ENCODE results near the gene GFOD1. TPM values are rescaled to one million over a fixed set of nuclear protein-coding genes. Genes with fewer than 3 reads are reported as not detected.
A peak's percentile ranks its signal among the peaks of the same experiment; 100 is the strongest.

Gene GFOD1
- total RNA-seq, 4 donors from 2014 or later = 21.8 to 49.4 (median 31.1) TPM

GRCh38 chr6:13351271-13351670 is 136.1 kb downstream of the GFOD1 start:
- 54 to 58% methylated on average over 12 of the region's 12 CpGs for WGBS, 2 donors

DNA sequence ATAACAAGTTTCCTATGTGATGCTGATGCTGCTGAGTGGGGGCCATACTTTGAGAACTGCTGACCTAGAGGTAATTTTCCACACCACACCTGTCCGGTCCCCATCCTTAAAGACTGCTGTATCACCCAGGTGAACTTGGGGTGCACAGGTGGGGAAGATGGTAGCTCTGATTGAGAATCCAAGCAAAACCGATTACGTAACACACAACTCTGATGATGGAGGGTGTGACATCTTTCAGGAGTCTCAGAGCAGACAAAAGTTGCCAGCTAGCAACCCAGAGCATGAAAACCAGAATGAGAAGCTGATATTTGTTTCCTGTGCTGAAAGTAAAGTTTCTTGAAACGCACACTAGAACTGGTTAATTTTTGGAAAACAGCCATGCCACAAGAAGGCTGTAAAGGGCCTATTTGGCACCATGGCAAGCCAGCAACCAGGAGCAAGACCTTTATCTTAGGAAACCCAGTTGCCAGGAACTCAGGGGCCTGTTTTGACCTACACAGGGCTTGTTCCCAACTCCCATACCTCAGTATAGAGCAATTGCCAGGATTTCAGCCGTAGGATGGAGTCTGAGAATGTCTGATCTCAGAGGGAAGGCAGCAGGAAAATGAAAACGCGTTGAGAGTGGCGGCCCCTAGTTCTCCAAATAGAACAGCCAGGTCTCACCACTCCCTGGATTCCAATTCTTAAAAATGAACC is 137.4 kb downstream of the GFOD1 start:
- no peak overlapping the region for H3K4me3 ChIP-seq
- DNase-seq (ENCODE audit: low spot score in 2 of 2) = no peak
- no peak overlapping the region for H3K27ac ChIP-seq
- no peaks in the 10 kb centered on the region for H3K9me3 ChIP-seq
- TF ChIP-seq POLR2A (IDR thresholded peaks at IDR 0.05) = no peak
- TF ChIP-seq CTCF (IDR thresholded peaks at IDR 0.05) = no peak
- no peak for TF ChIP-seq EP300 (IDR thresholded peaks at IDR 0.05)
- WGBS, 2 donors = 81 to 82% methylated on average over 8 of the region's 8 CpGs
- peaks cover 0 to 9% (median 2%) of the 10 kb centered on the region in 4 donors for H3K4me1 ChIP-seq
- no peaks in the 10 kb centered on the region for H3K36me3 ChIP-seq
- no peaks in the 10 kb centered on the region for H3K27me3 ChIP-seq

More at GRCh38 chr6:13351271-13351670, 136.1 kb downstream of the GFOD1 start:
- H3K27ac ChIP-seq = peak overlapping the region in 1 of 4 donors; percentile 14
- H3K4me3 ChIP-seq = no peak overlapping the region
- H3K9me3 ChIP-seq = no peaks in the 10 kb centered on the region
- H3K27me3 ChIP-seq = no peaks in the 10 kb centered on the region
- no peak for DNase-seq (ENCODE audit: low spot score in 2 of 2)
- TF ChIP-seq CTCF (IDR thresholded peaks at IDR 0.05) (no peak), EP300 (IDR thresholded peaks at IDR 0.05) (no peak), POLR2A (IDR thresholded peaks at IDR 0.05) (no peak)
- no peaks in the 10 kb centered on the region for H3K36me3 ChIP-seq
- peaks cover 0 to 18% (median 3%) of the 10 kb centered on the region in 4 donors for H3K4me1 ChIP-seq

- no peak for DNase-seq (ENCODE audit: low spot score in 2 of 2)
- H3K36me3 ChIP-seq = no peaks in the 10 kb centered on the region
- WGBS, 2 donors = 76% methylated on average over 8 of the region's 8 CpGs
- H3K4me3 ChIP-seq = no peak overlapping the region
- no peaks in the 10 kb centered on the region for H3K4me1 ChIP-seq
- no peak overlapping the region for H3K27ac ChIP-seq
- TF ChIP-seq CTCF (IDR thresholded peaks at IDR 0.05) (no peak), EP300 (IDR thresholded peaks at IDR 0.05) (no peak), POLR2A (IDR thresholded peaks at IDR 0.05) (no peak)
- no peaks in the 10 kb centered on the region for H3K27me3 ChIP-seq
- no peaks in the 10 kb centered on the region for H3K9me3 ChIP-seq
Measured at GRCh38 chr6:13348334-13349113, 138.9 kb downstream of the GFOD1 start.

DNA sequence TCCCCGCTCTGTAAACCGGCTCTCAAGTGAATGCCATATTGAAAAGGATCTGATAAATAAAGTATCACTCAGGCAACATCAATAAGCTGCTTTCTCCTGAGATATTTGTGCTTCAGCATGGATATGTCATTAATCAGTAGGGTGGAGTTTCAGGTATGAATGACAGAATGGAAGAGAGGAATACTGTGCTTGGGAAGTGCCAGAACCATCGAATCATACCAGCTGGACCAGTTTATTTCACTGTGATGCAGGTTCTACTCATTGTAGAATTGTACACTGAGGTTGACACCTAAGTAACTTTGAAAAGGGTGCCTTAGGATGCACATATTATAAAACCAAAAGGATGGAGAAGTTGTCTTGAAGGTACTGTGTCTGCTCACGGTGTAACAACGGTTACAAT is 141.2 kb downstream of the GFOD1 start:
- DNase-seq (ENCODE audit: low spot score in 2 of 2) = no peak
- no peaks in the 10 kb centered on the region for H3K36me3 ChIP-seq
- H3K4me1 ChIP-seq = no peaks in the 10 kb centered on the region
- no peaks in the 10 kb centered on the region for H3K27me3 ChIP-seq
- no peak for TF ChIP-seq CTCF (IDR thresholded peaks at IDR 0.05)
- TF ChIP-seq POLR2A (IDR thresholded peaks at IDR 0.05) = no peak
- no peak for TF ChIP-seq EP300 (IDR thresholded peaks at IDR 0.05)
- H3K4me3 ChIP-seq = no peak overlapping the region
- no peak overlapping the region for H3K27ac ChIP-seq
- peaks cover 0 to 11% (median 0%) of the 10 kb centered on the region in 4 donors for H3K9me3 ChIP-seq
- 83 to 96% methylated on average over 5 of the region's 5 CpGs for WGBS, 2 donors
